ENCODE results near the gene GLT8D1. TPM values are rescaled to one million over a fixed set of nuclear protein-coding genes. Genes with fewer than 3 reads are reported as not detected.

GLT8D1 gene
- total and polyA plus RNA-seq, 2 of the 13 experiments (the other 11 are each of a cell fraction or from before 2014, with no cell fraction given), result 110 to 121 TPM

DNA sequence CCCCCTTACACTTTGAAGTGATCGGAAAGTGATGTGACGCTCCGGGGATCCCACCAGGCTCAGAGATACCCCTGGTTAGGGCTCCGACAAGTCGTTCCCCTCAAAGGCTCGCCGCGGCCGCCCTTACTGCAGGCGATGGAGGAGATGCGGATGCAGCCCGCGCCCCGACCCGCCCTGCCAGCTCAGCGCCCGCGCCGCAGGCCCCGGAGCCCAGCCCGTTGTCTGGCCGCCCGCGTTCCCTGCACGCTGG lies 228 bp downstream of the GLT8D1 start (continued):
- TF ChIP-seq, protein P1, sequence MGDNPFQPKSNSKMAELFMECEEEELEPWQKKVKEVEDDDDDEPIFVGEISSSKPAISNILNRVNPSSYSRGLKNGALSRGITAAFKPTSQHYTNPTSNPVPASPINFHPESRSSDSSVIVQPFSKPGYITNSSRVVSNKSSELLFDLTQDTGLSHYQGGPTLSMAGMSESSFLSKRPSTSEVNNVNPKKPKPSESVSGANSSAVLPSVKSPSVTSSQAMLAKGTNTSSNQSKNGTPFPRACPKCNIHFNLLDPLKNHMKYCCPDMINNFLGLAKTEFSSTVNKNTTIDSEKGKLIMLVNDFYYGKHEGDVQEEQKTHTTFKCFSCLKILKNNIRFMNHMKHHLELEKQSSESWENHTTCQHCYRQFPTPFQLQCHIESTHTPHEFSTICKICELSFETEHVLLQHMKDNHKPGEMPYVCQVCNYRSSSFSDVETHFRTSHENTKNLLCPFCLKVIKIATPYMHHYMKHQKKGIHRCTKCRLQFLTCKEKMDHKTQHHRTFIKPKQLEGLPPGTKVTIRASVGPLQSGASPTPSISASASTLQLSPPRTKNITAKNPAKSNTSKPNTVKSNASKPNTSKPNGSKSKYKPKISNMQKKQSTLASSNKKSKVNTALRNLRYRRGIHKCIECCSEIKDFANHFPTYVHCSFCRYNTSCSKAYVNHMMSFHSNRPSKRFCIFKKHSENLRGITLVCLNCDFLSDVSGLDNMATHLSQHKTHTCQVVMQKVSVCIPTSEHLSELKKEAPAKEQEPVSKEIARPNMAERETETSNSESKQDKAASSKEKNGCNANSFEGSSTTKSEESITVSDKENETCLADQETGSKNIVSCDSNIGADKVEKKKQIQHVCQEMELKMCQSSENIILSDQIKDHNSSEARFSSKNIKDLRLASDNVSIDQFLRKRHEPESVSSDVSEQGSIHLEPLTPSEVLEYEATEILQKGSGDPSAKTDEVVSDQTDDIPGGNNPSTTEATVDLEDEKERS (CRISPR knock-in tag; IDR thresholded peaks at IDR 0.05), result no peak
- TF ChIP-seq GFI1 (CRISPR knock-in tag; IDR thresholded peaks at IDR 0.05; ENCODE audit: borderline replicate concordance), result no peak
- TF ChIP-seq ZBTB38 (CRISPR knock-in tag; IDR thresholded peaks at IDR 0.05), result no peak
- TF ChIP-seq, protein P2, sequence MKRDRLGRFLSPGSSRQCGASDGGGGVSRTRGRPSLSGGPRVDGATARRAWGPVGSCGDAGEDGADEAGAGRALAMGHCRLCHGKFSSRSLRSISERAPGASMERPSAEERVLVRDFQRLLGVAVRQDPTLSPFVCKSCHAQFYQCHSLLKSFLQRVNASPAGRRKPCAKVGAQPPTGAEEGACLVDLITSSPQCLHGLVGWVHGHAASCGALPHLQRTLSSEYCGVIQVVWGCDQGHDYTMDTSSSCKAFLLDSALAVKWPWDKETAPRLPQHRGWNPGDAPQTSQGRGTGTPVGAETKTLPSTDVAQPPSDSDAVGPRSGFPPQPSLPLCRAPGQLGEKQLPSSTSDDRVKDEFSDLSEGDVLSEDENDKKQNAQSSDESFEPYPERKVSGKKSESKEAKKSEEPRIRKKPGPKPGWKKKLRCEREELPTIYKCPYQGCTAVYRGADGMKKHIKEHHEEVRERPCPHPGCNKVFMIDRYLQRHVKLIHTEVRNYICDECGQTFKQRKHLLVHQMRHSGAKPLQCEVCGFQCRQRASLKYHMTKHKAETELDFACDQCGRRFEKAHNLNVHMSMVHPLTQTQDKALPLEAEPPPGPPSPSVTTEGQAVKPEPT (CRISPR knock-in tag; IDR thresholded peaks at IDR 0.05; ENCODE audit: low read depth), result no peak
- TF ChIP-seq JUND (CRISPR knock-in tag; IDR thresholded peaks at IDR 0.05), result no peak
- no peak for TF ChIP-seq SRSF9 (IDR thresholded peaks at IDR 0.05; ENCODE audit: borderline replicate concordance, insufficient read depth, low read depth, low read length, poor library complexity, severe bottlenecking)
- TF ChIP-seq, protein P3, sequence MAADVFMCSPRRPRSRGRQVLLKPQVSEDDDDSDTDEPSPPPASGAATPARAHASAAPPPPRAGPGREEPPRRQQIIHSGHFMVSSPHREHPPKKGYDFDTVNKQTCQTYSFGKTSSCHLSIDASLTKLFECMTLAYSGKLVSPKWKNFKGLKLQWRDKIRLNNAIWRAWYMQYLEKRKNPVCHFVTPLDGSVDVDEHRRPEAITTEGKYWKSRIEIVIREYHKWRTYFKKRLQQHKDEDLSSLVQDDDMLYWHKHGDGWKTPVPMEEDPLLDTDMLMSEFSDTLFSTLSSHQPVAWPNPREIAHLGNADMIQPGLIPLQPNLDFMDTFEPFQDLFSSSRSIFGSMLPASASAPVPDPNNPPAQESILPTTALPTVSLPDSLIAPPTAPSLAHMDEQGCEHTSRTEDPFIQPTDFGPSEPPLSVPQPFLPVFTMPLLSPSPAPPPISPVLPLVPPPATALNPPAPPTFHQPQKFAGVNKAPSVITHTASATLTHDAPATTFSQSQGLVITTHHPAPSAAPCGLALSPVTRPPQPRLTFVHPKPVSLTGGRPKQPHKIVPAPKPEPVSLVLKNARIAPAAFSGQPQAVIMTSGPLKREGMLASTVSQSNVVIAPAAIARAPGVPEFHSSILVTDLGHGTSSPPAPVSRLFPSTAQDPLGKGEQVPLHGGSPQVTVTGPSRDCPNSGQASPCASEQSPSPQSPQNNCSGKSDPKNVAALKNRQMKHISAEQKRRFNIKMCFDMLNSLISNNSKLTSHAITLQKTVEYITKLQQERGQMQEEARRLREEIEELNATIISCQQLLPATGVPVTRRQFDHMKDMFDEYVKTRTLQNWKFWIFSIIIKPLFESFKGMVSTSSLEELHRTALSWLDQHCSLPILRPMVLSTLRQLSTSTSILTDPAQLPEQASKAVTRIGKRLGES (CRISPR knock-in tag; IDR thresholded peaks at IDR 0.05; ENCODE audit: borderline replicate concordance), result no peak
- no peak for TF ChIP-seq ZNF17 (CRISPR knock-in tag; IDR thresholded peaks at IDR 0.05)
- TF ChIP-seq, protein P4, sequence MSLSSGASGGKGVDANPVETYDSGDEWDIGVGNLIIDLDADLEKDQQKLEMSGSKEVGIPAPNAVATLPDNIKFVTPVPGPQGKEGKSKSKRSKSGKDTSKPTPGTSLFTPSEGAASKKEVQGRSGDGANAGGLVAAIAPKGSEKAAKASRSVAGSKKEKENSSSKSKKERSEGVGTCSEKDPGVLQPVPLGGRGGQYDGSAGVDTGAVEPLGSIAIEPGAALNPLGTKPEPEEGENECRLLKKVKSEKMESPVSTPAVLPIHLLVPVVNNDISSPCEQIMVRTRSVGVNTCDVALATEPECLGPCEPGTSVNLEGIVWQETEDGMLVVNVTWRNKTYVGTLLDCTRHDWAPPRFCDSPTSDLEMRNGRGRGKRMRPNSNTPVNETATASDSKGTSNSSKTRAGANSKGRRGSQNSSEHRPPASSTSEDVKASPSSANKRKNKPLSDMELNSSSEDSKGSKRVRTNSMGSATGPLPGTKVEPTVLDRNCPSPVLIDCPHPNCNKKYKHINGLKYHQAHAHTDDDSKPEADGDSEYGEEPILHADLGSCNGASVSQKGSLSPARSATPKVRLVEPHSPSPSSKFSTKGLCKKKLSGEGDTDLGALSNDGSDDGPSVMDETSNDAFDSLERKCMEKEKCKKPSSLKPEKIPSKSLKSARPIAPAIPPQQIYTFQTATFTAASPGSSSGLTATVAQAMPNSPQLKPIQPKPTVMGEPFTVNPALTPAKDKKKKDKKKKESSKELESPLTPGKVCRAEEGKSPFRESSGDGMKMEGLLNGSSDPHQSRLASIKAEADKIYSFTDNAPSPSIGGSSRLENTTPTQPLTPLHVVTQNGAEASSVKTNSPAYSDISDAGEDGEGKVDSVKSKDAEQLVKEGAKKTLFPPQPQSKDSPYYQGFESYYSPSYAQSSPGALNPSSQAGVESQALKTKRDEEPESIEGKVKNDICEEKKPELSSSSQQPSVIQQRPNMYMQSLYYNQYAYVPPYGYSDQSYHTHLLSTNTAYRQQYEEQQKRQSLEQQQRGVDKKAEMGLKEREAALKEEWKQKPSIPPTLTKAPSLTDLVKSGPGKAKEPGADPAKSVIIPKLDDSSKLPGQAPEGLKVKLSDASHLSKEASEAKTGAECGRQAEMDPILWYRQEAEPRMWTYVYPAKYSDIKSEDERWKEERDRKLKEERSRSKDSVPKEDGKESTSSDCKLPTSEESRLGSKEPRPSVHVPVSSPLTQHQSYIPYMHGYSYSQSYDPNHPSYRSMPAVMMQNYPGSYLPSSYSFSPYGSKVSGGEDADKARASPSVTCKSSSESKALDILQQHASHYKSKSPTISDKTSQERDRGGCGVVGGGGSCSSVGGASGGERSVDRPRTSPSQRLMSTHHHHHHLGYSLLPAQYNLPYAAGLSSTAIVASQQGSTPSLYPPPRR (CRISPR knock-in tag; IDR thresholded peaks at IDR 0.05; ENCODE audit: borderline replicate concordance), result no peak
- TF ChIP-seq ZBTB7B (CRISPR knock-in tag; IDR thresholded peaks at IDR 0.05), result 0 out of 2 replicates have a peak, but pooled peaks have one; percentile 62
- no peak for TF ChIP-seq RFXAP (CRISPR knock-in tag; IDR thresholded peaks at IDR 0.05; ENCODE audit: borderline replicate concordance)
- no peak for TF ChIP-seq RBM22 (optimal IDR thresholded peaks at IDR 0.05; ENCODE audit: low read length)
- no peak for TF ChIP-seq RARA (CRISPR knock-in tag; IDR thresholded peaks at IDR 0.05)
- TF ChIP-seq EHMT2 (IDR thresholded peaks at IDR 0.05; ENCODE audit: borderline replicate concordance, low read depth, low read length), result no peak
- peak; percentile 51; the same call in 1 of the 2 replicates for TF ChIP-seq ZNF768 (CRISPR knock-in tag; IDR thresholded peaks at IDR 0.05)

Data from HepG2 (cell line).